HTERT RPE-1 (cell line): ENCODE measurements around the gene GPR119.
"Not testable (repeated sequence)": the region's sequence is repeated elsewhere in the genome, so short reads cannot be mapped to it uniquely, and the experiment has no call there.

ENCODE experiments used
- in situ Hi-C: fragments of 300-500 bp; cut with MboI; formaldehyde crosslinking; loops from 4 replicates; pipeline ENCODE4 v1.14.3; 2020; ENCODE audit warnings: low sequenced_read_pairs

The GPR119 gene

GRCh38 chrX:130339408-130340222 is 45.9 kb downstream of the GPR119 start, which contains the start of gene SLC25A14:
TSS of gene SLC25A14 (plus strand) at chrX:130339919. CDS start at chrX:130340279, 360 bp downstream.
- in situ Hi-C loops, result no loop called here

DNA sequence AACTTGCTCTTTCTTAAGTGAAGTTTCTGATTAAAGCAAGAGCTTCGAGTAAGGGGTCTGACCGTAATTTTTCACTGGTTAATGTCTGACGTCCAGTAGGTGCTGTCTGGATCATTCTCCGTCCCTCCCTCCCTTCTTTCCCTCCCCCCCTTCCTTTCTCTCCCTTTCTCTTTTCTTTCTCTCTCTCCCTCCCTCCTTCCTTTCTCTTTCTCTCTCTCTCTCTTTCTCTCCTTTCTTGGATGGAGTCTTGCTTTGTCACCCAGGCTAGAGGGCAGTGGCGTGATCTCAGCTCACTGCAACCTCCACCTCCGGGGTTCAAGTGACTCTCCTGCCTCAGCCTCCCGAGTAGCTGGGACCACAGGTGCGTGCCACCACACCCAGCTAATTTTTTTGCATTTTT is 46.6 kb downstream of the GPR119 start:
- in situ Hi-C loops, result not testable (repeated sequence)

GRCh38 chrX:130336531-130336930 is 48.9 kb downstream of the GPR119 start:
- in situ Hi-C loops, result no loop called here
